HG03342 (cell line): Measurements from ENCODE around the gene TRDMT1.

Experiments
- ATAC-seq: cut with Tn5 transposase; IDR thresholded peaks from one replicate; pipeline ENCODE4 v1.9.1; 2021; ENCODE audit warnings: mild to moderate bottlenecking, moderate library complexity; ENCODE audit not compliant: unreplicated experiment

Gene TRDMT1

DNA sequence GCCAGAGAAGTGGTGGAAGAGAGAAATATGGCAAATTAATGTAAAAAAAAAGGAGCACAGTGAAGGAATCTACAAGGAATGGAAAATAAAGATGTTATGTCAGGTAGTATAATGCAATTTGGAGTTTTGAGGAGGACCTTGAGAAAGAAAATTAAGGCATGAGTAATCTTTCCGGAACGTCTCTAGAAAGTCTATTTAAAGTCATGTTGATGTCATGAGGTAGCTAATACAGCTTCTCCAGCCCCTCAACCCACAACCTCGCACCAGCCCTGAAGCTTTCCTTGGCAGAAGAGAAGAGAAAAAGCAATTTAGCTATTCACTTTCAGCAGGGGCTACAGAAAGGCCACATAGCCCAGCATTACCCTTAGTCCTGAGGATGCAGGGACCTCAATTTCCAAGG, 22.5 kb downstream of the TRDMT1 start:
- ATAC-seq: no peak

DNA sequence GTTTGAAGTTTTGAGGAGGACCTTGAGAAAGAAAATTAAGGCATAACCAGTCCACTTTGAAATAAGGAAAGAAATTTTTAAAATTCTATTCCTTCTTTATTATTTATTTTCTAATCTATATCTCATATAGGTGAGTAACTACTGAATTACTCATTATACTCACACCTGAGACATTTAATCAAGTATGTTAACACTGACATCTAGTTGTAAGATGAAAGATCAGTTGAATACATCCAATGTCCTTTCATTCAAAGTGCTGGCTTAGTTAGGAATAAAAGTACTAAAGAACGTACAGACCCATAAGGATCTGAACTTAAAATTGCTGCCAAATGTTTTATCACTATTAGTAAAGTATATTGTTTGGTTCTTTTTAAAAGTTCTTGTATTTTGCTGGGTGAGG, 23.5 kb downstream of the TRDMT1 start:
- ATAC-seq: no peak

DNA sequence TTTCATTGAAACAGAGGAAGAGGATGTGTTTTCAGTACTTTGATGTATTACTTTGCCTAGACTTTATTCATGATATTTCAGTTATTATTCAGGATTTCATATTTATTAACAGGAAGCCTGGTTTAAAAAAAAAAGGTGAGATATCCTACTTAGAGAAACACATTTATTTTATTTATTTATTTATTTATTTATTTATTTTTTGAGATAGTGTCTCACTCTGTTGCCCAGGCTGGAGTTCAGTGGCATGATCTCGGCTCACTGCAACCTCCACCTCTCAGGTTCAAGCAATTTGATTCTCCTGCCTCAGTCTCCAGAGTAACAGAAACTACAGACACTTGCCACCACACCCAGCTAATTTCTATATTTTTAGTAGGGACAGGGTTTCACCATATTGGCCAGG, 24.5 kb downstream of the TRDMT1 start:
- no peak for ATAC-seq

DNA sequence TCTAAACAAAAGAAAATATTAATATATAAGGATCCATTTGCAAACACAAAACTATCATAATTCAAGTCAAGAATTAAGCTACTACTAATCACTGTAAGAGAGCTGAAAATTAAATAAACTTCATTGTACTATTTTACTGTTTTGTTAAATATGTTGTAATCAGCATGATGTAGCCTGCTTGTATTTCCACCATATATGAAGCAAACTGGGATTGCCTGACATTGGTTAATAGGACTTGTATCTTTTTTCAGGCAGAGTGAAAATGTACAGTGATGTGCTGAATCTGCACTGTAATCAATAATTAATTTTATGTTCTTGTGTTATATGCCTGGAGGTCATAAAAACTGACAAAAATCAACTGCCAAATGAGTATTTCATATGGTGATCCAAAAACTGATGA, 25.4 kb downstream of the TRDMT1 start:
- ATAC-seq: no peak

DNA sequence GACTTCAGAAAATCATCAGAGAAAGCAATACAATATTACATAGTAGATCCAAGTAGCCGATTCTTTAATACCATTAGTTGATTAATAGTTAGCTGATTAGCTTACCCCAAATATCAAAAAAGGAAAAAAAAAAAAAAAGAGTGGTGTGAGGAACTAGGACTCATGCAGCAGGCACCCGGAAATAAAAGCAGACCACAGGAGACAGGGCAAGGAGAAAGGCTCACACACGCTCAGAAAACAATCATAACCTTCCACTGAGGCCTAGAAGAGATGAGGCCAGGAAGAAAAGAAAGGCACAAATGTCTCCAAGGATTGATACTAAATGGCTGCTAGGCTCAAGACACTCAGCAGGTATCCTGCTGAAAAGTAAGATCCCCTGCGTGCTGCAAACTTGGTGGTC, 25.9 kb downstream of the TRDMT1 start:
- ATAC-seq: no peak

DNA sequence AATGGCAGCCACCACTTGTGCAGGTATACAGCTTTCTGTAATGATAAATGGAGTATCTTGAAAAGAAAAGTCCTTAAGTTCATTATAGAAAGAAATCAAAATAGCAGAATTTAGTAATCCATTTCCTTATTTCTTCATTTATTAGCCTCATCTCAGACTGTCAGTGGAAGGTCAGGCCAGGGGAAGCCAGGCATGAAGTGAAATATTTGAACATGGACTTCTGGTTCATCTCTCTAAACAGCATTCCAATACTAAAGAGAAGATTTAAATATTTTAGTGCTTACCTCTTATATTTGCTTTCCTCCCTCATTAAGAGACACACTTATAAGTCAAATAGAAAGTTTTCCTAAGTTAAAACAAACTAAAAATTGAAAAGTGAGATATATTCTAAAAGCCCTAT, 26.8 kb downstream of the TRDMT1 start:
- no peak for ATAC-seq

DNA sequence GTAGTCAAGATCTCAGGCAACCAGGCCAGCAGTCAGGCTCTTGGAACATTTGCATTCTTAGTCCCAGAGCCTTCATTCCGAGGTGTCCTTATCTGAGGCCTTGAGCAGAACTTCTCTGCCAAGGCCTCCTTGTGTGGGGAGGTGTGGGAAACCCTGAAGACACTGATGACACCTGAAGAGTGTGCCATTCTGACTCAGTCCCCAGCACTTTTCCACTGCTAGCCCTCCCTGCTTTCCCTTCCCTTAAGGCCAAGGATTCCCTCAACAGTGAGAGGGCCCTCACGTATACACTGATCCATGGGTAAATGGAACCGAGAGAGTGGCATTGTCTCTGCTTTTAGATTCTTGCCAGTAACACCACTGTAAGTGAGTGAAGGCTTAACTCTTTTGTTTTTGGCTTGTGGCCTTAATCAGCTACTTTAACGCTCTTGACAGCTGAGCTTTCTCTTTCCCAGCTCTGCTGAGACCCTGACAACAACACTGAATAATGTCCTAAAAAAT, 30.3 kb downstream of the TRDMT1 start:
- no peak for ATAC-seq

DNA sequence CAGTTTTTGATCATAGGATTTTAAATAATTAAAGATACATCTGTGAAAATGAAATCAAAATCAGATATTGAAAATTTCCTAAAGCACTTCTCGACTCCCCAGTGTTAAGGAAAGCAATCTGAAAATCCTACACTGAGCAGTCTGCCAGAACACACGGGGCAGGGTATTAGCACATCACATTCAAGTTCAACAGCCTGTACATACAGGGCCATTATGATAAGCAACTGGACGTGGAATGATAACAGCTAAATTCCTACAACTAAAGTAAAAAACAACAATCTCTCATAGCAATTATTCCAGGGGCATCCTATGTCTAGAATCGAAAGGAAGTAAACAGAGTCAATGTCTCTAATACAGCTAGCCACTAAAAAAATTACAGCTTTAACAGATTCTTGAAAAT, 31.7 kb downstream of the TRDMT1 start:
- ATAC-seq: no peak

DNA sequence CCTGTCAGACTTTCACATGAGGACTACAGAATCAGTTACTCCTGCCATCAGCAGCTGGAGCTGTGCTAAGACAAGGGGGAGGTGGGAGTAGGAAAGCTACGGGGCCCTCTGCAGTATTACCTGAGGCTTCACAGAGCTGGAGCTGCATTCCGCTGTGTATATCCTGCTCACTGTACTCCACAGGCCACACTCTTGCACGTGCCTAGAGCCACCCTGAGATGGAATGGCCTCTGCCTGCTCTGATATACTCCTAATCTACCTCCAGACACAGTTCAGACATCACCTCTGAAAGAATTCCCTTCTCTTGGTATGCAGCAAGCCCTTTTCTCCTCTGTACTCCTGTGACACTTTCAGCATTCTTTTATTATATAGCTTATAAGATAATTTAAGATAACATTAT, 34.8 kb downstream of the TRDMT1 start:
- no peak for ATAC-seq

DNA sequence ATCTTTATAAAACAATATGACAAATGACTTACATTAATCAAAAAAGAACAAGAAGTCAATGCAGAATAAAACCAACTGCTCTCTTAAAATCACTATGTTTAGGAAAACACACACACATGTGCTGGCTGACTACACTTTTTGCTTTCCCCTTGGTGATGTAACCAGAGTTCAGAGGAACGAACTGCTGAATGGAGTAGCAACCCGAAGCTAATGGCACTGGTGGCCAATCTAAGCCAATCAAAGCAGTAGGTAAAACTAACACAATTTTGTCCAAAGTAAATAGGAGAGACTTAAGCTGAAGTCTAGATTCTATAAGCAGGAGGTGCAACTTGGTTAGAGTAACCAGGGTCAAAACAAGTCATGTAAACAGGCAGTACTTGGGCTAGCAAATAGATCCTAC, 38.6 kb downstream of the TRDMT1 start:
- ATAC-seq: no peak

DNA sequence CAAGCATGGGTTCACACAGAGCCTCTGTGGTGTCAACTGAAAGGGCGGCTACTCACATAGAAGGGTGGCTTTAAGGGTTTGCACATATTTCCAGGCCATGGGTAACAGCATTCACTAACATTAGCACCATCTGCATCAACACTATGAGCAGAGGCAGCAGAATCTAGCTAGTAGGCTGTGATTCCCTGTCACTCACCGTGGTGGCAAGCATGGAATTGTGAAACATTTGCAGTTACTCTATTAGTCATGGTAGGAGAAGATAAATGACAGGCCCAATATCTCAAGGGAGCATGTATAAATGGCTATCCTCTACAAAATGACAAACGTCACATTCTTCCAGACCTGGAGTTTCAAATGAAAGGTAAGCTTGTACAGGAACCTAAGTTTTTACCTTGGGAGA, 39.7 kb downstream of the TRDMT1 start:
- no peak for ATAC-seq

DNA sequence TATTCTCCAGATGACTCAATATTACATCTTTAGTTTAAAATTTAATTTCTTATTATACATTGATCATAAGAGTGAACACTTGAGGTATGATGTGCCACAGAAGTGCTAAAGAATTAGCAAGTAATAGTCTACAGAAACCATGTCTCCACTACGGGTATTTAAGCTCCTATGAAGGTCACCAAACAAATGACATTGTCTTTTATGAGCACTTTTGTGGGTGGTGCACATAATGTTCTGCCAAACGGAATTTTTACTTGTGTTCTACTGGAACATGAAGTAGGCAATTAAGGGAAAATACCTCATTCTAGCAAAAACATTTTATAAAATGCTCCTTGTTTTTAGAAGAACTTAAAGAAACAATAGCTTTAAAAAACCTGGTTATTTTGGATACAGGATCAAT, 44.4 kb downstream of the TRDMT1 start:
- no peak for ATAC-seq

DNA sequence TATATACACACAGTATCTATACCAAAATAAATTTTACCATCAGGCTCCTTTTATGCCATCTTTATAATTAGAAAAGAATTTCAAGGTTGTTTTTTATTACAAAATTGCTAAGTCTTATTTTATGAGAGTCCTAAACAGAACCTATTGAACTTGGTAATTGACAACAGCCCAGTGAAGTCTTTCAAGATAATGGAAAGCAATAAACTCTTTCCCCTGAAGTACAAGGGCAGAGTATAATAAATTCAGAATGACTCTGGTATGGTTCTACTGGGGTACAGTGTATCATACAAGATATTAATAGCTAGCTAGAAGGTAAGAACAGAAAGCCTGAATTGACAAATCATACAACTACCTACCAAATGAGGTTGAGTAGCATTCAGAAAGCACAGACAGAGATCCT, 45.6 kb downstream of the TRDMT1 start:
- ATAC-seq: no peak

DNA sequence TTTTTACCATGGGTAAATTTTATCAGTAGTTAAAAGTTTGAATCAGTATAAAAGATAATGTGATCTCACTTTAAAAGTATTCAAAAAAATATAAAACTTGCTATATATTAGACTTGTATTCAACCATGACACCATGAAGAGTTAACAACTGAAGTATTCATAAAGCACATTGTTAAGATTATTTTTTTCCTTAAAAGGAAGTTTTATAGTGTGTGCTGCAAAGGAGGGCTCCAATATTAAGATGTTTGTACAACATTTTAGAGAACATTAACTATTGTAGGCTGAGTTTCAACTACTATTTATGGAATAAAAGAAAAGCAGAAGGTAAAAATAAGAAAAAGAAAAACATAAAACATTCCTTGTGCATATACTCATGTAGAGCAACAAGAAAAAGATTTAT, 47.4 kb downstream of the TRDMT1 start:
- no peak for ATAC-seq

DNA sequence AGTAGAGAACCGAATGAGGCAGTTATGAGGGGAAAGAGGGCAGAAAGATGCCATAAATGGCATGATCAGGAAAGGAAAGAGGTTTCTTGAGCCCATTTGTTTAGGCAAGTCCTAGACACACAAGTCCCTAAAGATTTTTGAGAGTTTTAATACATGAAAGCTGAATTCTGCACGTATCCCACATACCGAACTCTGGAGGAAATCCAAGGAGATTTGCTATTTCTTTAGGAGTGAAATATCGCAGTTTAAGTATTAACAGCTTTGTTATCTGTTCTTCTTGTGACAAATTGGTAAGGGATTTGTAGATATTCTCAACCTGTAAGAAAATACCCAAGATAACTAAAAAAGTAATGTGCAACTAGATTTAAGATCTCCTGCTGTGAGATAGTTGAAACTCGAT, 48.2 kb downstream of the TRDMT1 start:
- no peak for ATAC-seq

DNA sequence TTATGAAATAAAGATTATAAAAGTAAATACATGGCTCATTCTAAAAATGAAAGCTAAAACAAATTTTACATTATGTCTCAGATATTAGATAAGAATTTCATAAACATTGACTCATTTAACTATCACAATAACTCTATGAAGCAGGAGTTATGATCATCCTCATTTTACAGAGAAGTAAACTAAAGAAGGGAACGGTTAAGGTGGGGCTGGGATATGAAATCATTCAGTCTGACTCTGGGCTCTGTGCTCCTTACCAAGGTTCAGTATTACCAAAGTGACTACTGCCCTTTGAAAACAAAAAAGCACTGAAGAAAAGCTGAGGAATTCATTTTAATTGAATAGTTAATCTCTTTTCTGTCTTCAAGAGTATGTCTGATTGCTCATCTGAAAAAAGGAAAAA, 49.8 kb downstream of the TRDMT1 start:
- ATAC-seq: no peak

DNA sequence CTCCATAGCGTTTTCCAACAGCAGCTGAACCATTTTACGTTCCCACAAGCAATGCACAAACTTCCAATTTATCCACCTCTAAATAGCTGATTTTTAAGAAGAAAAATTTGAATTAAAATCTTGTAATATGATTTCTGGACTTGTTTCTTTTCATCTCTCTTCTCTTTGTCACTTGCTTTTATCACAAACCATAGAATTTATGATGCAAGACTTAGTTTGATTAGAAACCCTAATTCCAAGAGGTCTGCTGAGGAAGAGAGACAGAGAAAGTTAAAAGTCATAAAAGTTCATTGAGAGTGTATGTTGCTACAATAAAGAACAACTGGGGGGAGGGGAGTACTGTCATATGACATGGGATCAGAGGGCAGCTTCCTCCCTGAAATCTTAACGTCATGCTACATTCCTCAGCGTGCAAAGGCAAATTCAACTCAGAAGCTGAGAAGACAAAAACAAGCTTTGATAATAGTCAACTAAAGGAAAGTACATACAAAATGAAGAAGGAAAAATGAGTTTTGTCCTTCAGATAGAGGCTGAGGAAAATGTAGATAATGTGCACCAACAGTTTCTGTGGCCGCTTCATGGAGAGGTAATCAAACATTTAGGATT, 53.5 kb downstream of the TRDMT1 start:
- no peak for ATAC-seq

DNA sequence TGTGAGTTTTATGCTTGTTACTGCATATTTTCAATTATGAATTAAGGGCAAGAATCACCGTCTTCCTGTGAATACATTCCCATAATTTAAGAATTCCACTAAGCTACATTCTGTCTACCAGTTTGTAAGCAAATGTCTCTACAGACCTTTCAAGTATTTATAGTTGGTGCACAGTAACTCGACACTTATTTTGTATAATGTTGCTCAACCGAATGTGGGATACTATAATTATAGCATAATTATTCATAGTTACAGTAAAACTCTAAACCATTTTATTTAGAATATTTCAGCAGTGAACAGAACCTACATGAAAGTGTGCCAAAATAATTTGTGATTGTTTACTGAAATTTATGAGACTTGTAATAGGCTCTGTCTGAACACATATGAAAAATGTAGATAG, 54.6 kb downstream of the TRDMT1 start:
- no peak for ATAC-seq

DNA sequence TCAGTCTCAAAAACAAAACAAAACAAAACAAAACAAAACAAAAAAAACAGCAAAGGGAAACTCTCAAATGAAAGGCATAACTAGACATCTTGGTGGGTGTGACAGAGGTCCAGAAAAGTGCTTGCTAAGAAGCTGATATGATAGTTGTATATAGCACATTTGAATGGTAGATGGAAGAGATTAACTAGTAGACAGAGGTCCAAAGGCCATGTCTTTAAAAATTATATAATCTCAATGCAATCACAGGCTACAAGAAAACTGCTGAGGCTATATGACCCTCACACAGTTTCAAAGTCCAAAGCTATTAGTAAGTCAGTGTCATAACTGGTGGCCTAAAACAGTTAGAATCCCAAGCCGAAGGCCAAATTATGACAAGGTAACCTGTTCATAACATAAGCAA, 56.2 kb downstream of the TRDMT1 start:
- ATAC-seq: no peak

DNA sequence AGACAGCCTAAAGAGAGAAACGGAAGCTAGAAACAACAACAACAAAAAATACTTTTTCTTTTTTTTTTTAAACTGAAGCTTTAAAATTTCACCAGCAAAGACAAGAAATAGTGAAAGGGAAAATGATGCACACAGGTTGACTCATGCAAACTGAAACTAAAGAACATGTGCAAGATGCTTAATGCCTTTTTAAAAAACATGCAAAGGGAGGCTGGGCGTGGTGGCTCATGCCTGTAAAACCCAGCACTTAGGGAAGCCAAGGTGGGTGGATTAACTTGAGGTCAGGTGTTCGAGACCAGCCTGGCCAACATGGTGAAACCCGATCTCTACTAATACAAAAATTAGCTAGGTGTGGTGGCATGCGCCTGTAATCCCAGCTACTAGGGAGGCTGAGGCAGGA, 56.7 kb downstream of the TRDMT1 start:
- no peak for ATAC-seq

DNA sequence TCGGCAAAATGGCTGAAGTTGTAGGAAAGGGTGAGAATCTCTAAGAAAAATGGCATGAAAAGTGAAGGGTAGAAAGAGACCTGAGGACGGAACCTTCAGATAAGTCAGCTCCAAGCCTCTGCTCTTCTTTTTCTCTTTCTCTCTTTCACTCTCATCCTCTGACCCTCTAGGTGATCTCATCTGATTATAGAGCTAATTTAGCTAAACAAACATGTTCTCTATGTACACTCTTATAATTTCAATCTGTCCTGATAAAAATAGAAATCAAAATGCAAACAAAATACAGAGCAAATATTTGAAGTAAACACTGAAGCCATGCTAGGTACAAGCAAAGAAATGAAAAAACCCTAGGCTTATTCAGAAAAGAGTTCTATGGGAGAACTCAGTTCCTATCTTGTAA, 57.4 kb downstream of the TRDMT1 start:
- ATAC-seq: no peak

DNA sequence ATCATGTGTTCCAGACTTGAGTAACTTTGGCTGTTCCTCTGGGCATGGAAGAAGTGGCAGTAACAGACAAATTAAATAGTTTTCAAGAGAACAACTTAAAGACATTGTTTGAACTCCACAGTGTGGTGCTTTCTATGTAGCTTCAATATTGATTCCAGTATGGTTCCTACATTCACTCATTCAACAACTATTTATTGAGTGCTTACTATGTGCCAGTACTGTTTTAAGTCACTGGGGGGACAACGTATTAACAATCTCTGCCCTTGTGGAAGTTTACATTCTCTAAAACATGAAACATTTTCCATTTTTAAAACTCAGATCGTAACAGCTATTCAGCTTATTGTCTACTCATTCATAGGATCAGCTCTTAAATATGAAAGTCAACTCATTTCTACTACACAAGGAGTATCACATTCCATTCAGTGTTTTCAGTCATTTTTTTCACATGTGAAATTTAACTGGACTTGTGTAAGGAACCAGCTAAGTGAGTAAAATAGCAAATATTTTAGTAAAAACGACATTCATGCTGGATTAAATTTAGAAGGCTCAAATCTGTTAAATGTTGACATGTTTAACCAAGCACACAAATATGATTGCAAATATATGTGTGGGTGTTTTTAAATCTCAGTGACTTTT, 58.3 kb downstream of the TRDMT1 start:
- ATAC-seq: no peak
